GM19467 (cell line): ENCODE data around the gene RFX1.
"Not testable (repeated sequence)": the region's sequence is repeated elsewhere in the genome, so short reads cannot be mapped to it uniquely, and the experiment has no call there.

Experiments
- ATAC-seq: cut with Tn5 transposase; IDR thresholded peaks from one replicate; pipeline ENCODE4 v1.9.1; 2021; ENCODE audit warnings: mild to moderate bottlenecking, moderate library complexity; ENCODE audit not compliant: unreplicated experiment

Gene RFX1

GRCh38 chr19:13979686-13980085, 26.4 kb downstream of the RFX1 start:
- ATAC-seq = no peak

GRCh38 chr19:13979244-13979615, 26.9 kb downstream of the RFX1 start:
- ATAC-seq = no peak

GRCh38 chr19:13978351-13979243, 27.5 kb downstream of the RFX1 start:
- ATAC-seq = no peak

GRCh38 chr19:13977803-13978202, 28.3 kb downstream of the RFX1 start:
- no peak for ATAC-seq

GRCh38 chr19:13976446-13976845, 29.7 kb downstream of the RFX1 start:
- ATAC-seq = no peak

GRCh38 chr19:13975870-13976269, 30.2 kb downstream of the RFX1 start:
- no peak for ATAC-seq

GRCh38 chr19:13974073-13974472, 32.0 kb downstream of the RFX1 start:
- no peak for ATAC-seq

- ATAC-seq = not testable (repeated sequence)
Measured at GRCh38 chr19:13973479-13973878, 32.6 kb downstream of the RFX1 start.

GRCh38 chr19:13972368-13973155, 33.6 kb downstream of the RFX1 start:
- ATAC-seq = no peak

- not testable (repeated sequence) for ATAC-seq
Measured at GRCh38 chr19:13971868-13972267, 34.3 kb downstream of the RFX1 start.

GRCh38 chr19:13969897-13970296, 36.2 kb downstream of the RFX1 start:
- no peak for ATAC-seq

GRCh38 chr19:13968999-13969398, 37.1 kb downstream of the RFX1 start:
- no peak for ATAC-seq

GRCh38 chr19:13968383-13968935, 37.7 kb downstream of the RFX1 start:
- no peak for ATAC-seq

- not testable (repeated sequence) for ATAC-seq
Measured at GRCh38 chr19:13967206-13967605, 38.9 kb downstream of the RFX1 start.

- no peak for ATAC-seq
Measured at GRCh38 chr19:13966684-13967128, 39.4 kb downstream of the RFX1 start.

- ATAC-seq = no peak
Measured at GRCh38 chr19:13965926-13966683, 40.0 kb downstream of the RFX1 start.

- no peak for ATAC-seq
Measured at GRCh38 chr19:13965377-13965896, 40.7 kb downstream of the RFX1 start.

GRCh38 chr19:13964776-13965175, 41.3 kb downstream of the RFX1 start:
- no peak for ATAC-seq

GRCh38 chr19:13963603-13964105, 42.5 kb downstream of the RFX1 start:
- ATAC-seq = no peak
